ENCODE data around the gene AGAP1.

Gene AGAP1

GRCh38 chr2:235670974-235671787, 177.3 kb downstream of the AGAP1 start:
- no peak for DNase-seq

- DNase-seq, result no peak
These were observed 178.9 kb downstream of the AGAP1 start for GRCh38 chr2:235672720-235673119.

GRCh38 chr2:235674146-235674545, 180.3 kb downstream of the AGAP1 start:
- DNase-seq, result no peak

- DNase-seq, result no peak
These were observed 181.0 kb downstream of the AGAP1 start for GRCh38 chr2:235674812-235675211.

GRCh38 chr2:235675678-235676535, 182.1 kb downstream of the AGAP1 start:
- DNase-seq, result no peak

- DNase-seq, result no peak
These were observed 182.6 kb downstream of the AGAP1 start for GRCh38 chr2:235676536-235676799.

- no peak for DNase-seq
These were observed 183.5 kb downstream of the AGAP1 start for GRCh38 chr2:235677276-235677788.

- DNase-seq, result no peak
These were observed 184.1 kb downstream of the AGAP1 start for GRCh38 chr2:235677937-235678336.

- no peak for DNase-seq
These were observed 184.9 kb downstream of the AGAP1 start for GRCh38 chr2:235678712-235679111.

GRCh38 chr2:235679471-235679870, 185.6 kb downstream of the AGAP1 start:
- DNase-seq, result no peak

GRCh38 chr2:235685024-235685721, 191.3 kb downstream of the AGAP1 start:
- no peak for DNase-seq

- DNase-seq, result no peak
These were observed 194.9 kb downstream of the AGAP1 start for GRCh38 chr2:235688511-235689426.

GRCh38 chr2:235689427-235689853, 195.6 kb downstream of the AGAP1 start:
- no peak for DNase-seq

GRCh38 chr2:235690082-235690808, 196.4 kb downstream of the AGAP1 start:
- DNase-seq, result no peak

- no peak for DNase-seq
These were observed 197.1 kb downstream of the AGAP1 start for GRCh38 chr2:235690809-235691450.

- no peak for DNase-seq
These were observed 198.2 kb downstream of the AGAP1 start for GRCh38 chr2:235692076-235692475.

- no peak for DNase-seq
These were observed 198.9 kb downstream of the AGAP1 start for GRCh38 chr2:235692671-235693171.

GRCh38 chr2:235693279-235693678, 199.4 kb downstream of the AGAP1 start:
- no peak for DNase-seq

GRCh38 chr2:235694721-235695601, 201.1 kb downstream of the AGAP1 start:
- DNase-seq, result no peak

- no peak for DNase-seq
These were observed 201.7 kb downstream of the AGAP1 start for GRCh38 chr2:235695602-235695895.
